Measurements from ENCODE around the gene IGFBP2.

Gene IGFBP2

GRCh38 chr2:216665242-216665641, 32.0 kb downstream of the IGFBP2 start:
- Histone ChIP-seq H3K9me3 (ENCODE audit: control insufficient read depth, insufficient read depth, low read depth, low read length) (no peaks in the 10 kb centered on the region), H3K9ac (ENCODE audit: low read length) (peak overlapping the region; percentile 6), H3K36me3 (ENCODE audit: control insufficient read depth, insufficient read depth, low read length) (peaks cover 26% of the 10 kb centered on the region), H3K4me1 (ENCODE audit: control insufficient read depth, insufficient read depth, low read length) (peaks cover 18% of the 10 kb centered on the region), H3K27ac (ENCODE audit: low read depth, low read length) (no peak overlapping the region), H3K27me3 (ENCODE audit: control insufficient read depth, insufficient read depth, low read length) (no peaks in the 10 kb centered on the region), H3K4me3 (ENCODE audit: low read depth, low read length) (no peak overlapping the region)

GRCh38 chr2:216665717-216666116, 32.5 kb downstream of the IGFBP2 start:
- Histone ChIP-seq H3K27me3 (ENCODE audit: control insufficient read depth, insufficient read depth, low read length) (no peaks in the 10 kb centered on the region), H3K4me1 (ENCODE audit: control insufficient read depth, insufficient read depth, low read length) (peaks cover 18% of the 10 kb centered on the region), H3K36me3 (ENCODE audit: control insufficient read depth, insufficient read depth, low read length) (peaks cover 22% of the 10 kb centered on the region)

GRCh38 chr2:216666461-216667233, 33.4 kb downstream of the IGFBP2 start:
- Histone ChIP-seq H3K27ac (ENCODE audit: low read depth, low read length) (no peak overlapping the region), H3K9ac (ENCODE audit: low read length) (no peak overlapping the region), H3K36me3 (ENCODE audit: control insufficient read depth, insufficient read depth, low read length) (peaks cover 13% of the 10 kb centered on the region), H3K4me3 (ENCODE audit: low read depth, low read length) (no peak overlapping the region), H3K9me3 (ENCODE audit: control insufficient read depth, insufficient read depth, low read depth, low read length) (no peaks in the 10 kb centered on the region), H3K27me3 (ENCODE audit: control insufficient read depth, insufficient read depth, low read length) (no peaks in the 10 kb centered on the region), H3K4me1 (ENCODE audit: control insufficient read depth, insufficient read depth, low read length) (peaks cover 18% of the 10 kb centered on the region)

More at GRCh38 chr2:216665717-216666116, 32.5 kb downstream of the IGFBP2 start:
- Histone ChIP-seq H3K9ac (ENCODE audit: low read length) (peak overlapping the region; percentile 6), H3K27ac (ENCODE audit: low read depth, low read length) (no peak overlapping the region), H3K9me3 (ENCODE audit: control insufficient read depth, insufficient read depth, low read depth, low read length) (no peaks in the 10 kb centered on the region), H3K4me3 (ENCODE audit: low read depth, low read length) (no peak overlapping the region)

GRCh38 chr2:216670266-216671080, 37.3 kb downstream of the IGFBP2 start:
- H3K9ac ChIP-seq (ENCODE audit: low read length), result no peak overlapping the region
- no peaks in the 10 kb centered on the region for H3K27me3 ChIP-seq (ENCODE audit: control insufficient read depth, insufficient read depth, low read length)
- H3K27ac ChIP-seq (ENCODE audit: low read depth, low read length), result no peak overlapping the region
- peaks cover 8% of the 10 kb centered on the region for H3K4me1 ChIP-seq (ENCODE audit: control insufficient read depth, insufficient read depth, low read length)
- H3K36me3 ChIP-seq (ENCODE audit: control insufficient read depth, insufficient read depth, low read length), result no peaks in the 10 kb centered on the region
- no peaks in the 10 kb centered on the region for H3K9me3 ChIP-seq (ENCODE audit: control insufficient read depth, insufficient read depth, low read depth, low read length)
- H3K4me3 ChIP-seq (ENCODE audit: low read depth, low read length), result no peak overlapping the region

GRCh38 chr2:216671081-216671411, 37.8 kb downstream of the IGFBP2 start:
- Histone ChIP-seq H3K27me3 (ENCODE audit: control insufficient read depth, insufficient read depth, low read length) (no peaks in the 10 kb centered on the region), H3K9ac (ENCODE audit: low read length) (no peak overlapping the region)

GRCh38 chr2:216671791-216672343, 38.6 kb downstream of the IGFBP2 start:
- Histone ChIP-seq H3K9me3 (ENCODE audit: control insufficient read depth, insufficient read depth, low read depth, low read length) (no peaks in the 10 kb centered on the region), H3K9ac (ENCODE audit: low read length) (no peak overlapping the region), H3K27ac (ENCODE audit: low read depth, low read length) (no peak overlapping the region), H3K4me3 (ENCODE audit: low read depth, low read length) (no peak overlapping the region), H3K4me1 (ENCODE audit: control insufficient read depth, insufficient read depth, low read length) (no peaks in the 10 kb centered on the region), H3K36me3 (ENCODE audit: control insufficient read depth, insufficient read depth, low read length) (no peaks in the 10 kb centered on the region), H3K27me3 (ENCODE audit: control insufficient read depth, insufficient read depth, low read length) (no peaks in the 10 kb centered on the region; the same call in 1 of the 2 replicates)

More at GRCh38 chr2:216671081-216671411, 37.8 kb downstream of the IGFBP2 start:
- Histone ChIP-seq H3K27ac (ENCODE audit: low read depth, low read length) (no peak overlapping the region), H3K9me3 (ENCODE audit: control insufficient read depth, insufficient read depth, low read depth, low read length) (no peaks in the 10 kb centered on the region), H3K36me3 (ENCODE audit: control insufficient read depth, insufficient read depth, low read length) (no peaks in the 10 kb centered on the region), H3K4me1 (ENCODE audit: control insufficient read depth, insufficient read depth, low read length) (peaks cover 2% of the 10 kb centered on the region; the same call in 1 of the 2 replicates), H3K4me3 (ENCODE audit: low read depth, low read length) (no peak overlapping the region)

GRCh38 chr2:216672466-216672865, 39.2 kb downstream of the IGFBP2 start:
- H3K27me3 ChIP-seq (ENCODE audit: control insufficient read depth, insufficient read depth, low read length), result no peaks in the 10 kb centered on the region; the same call in 1 of the 2 replicates
- no peaks in the 10 kb centered on the region for H3K9me3 ChIP-seq (ENCODE audit: control insufficient read depth, insufficient read depth, low read depth, low read length)
- H3K4me1 ChIP-seq (ENCODE audit: control insufficient read depth, insufficient read depth, low read length), result no peaks in the 10 kb centered on the region
- no peak overlapping the region for H3K27ac ChIP-seq (ENCODE audit: low read depth, low read length)
- H3K4me3 ChIP-seq (ENCODE audit: low read depth, low read length), result no peak overlapping the region
- no peak overlapping the region for H3K9ac ChIP-seq (ENCODE audit: low read length)
- no peaks in the 10 kb centered on the region for H3K36me3 ChIP-seq (ENCODE audit: control insufficient read depth, insufficient read depth, low read length)

- no peaks in the 10 kb centered on the region for H3K9me3 ChIP-seq (ENCODE audit: control insufficient read depth, insufficient read depth, low read depth, low read length)
- H3K27ac ChIP-seq (ENCODE audit: low read depth, low read length), result no peak overlapping the region
- no peaks in the 10 kb centered on the region for H3K36me3 ChIP-seq (ENCODE audit: control insufficient read depth, insufficient read depth, low read length)
- H3K9ac ChIP-seq (ENCODE audit: low read length), result no peak overlapping the region
- no peaks in the 10 kb centered on the region for H3K4me1 ChIP-seq (ENCODE audit: control insufficient read depth, insufficient read depth, low read length)
- no peaks in the 10 kb centered on the region; the same call in 1 of the 2 replicates for H3K27me3 ChIP-seq (ENCODE audit: control insufficient read depth, insufficient read depth, low read length)
- H3K4me3 ChIP-seq (ENCODE audit: low read depth, low read length), result no peak overlapping the region
Observed at GRCh38 chr2:216673021-216673420, 39.8 kb downstream of the IGFBP2 start.

- H3K4me1 ChIP-seq (ENCODE audit: control insufficient read depth, insufficient read depth, low read length), result no peaks in the 10 kb centered on the region
- H3K9ac ChIP-seq (ENCODE audit: low read length), result no peak overlapping the region
- no peaks in the 10 kb centered on the region; the same call in 1 of the 2 replicates for H3K27me3 ChIP-seq (ENCODE audit: control insufficient read depth, insufficient read depth, low read length)
- H3K36me3 ChIP-seq (ENCODE audit: control insufficient read depth, insufficient read depth, low read length), result no peaks in the 10 kb centered on the region
- no peak overlapping the region for H3K4me3 ChIP-seq (ENCODE audit: low read depth, low read length)
- H3K9me3 ChIP-seq (ENCODE audit: control insufficient read depth, insufficient read depth, low read depth, low read length), result no peaks in the 10 kb centered on the region
- no peak overlapping the region for H3K27ac ChIP-seq (ENCODE audit: low read depth, low read length)
Observed at GRCh38 chr2:216673609-216674008, 40.4 kb downstream of the IGFBP2 start.

GRCh38 chr2:216674376-216674775, 41.2 kb downstream of the IGFBP2 start:
- H3K27me3 ChIP-seq (ENCODE audit: control insufficient read depth, insufficient read depth, low read length), result no peaks in the 10 kb centered on the region; the same call in 1 of the 2 replicates
- H3K27ac ChIP-seq (ENCODE audit: low read depth, low read length), result no peak overlapping the region
- no peaks in the 10 kb centered on the region for H3K9me3 ChIP-seq (ENCODE audit: control insufficient read depth, insufficient read depth, low read depth, low read length)
- peaks cover 6% of the 10 kb centered on the region for H3K4me1 ChIP-seq (ENCODE audit: control insufficient read depth, insufficient read depth, low read length)
- no peak overlapping the region for H3K4me3 ChIP-seq (ENCODE audit: low read depth, low read length)
- H3K9ac ChIP-seq (ENCODE audit: low read length), result no peak overlapping the region
- H3K36me3 ChIP-seq (ENCODE audit: control insufficient read depth, insufficient read depth, low read length), result no peaks in the 10 kb centered on the region

GRCh38 chr2:216676630-216677029, 43.4 kb downstream of the IGFBP2 start:
- H3K9ac ChIP-seq (ENCODE audit: low read length), result no peak overlapping the region

More at GRCh38 chr2:216676630-216677029, 43.4 kb downstream of the IGFBP2 start:
- H3K4me1 ChIP-seq (ENCODE audit: control insufficient read depth, insufficient read depth, low read length), result peaks cover 16% of the 10 kb centered on the region
- H3K27ac ChIP-seq (ENCODE audit: low read depth, low read length), result no peak overlapping the region
- H3K27me3 ChIP-seq (ENCODE audit: control insufficient read depth, insufficient read depth, low read length), result no peaks in the 10 kb centered on the region; the same call in 1 of the 2 replicates
- H3K36me3 ChIP-seq (ENCODE audit: control insufficient read depth, insufficient read depth, low read length), result no peaks in the 10 kb centered on the region
- no peak overlapping the region for H3K4me3 ChIP-seq (ENCODE audit: low read depth, low read length)
- H3K9me3 ChIP-seq (ENCODE audit: control insufficient read depth, insufficient read depth, low read depth, low read length), result no peaks in the 10 kb centered on the region

Measured in HUES6 (cell line).